Skeletal muscle tissue (tissue), 4 donors: Measurements from ENCODE around the gene EIF5A. TPM values are rescaled to one million over a fixed set of nuclear protein-coding genes. Genes with fewer than 3 reads are reported as not detected.
"Not testable (repeated sequence)": the region's sequence is repeated elsewhere in the genome, so short reads cannot be mapped to it uniquely, and the experiment has no call there.

ENCODE experiments used
- H3K27ac ChIP-seq: one replicate; pipeline ENCODE4 v1.7.0; 2013; ENCODE audit warnings: mild to moderate bottlenecking, low read depth, low read length, inconsistent platforms
- H3K27me3 ChIP-seq, 3 donors: one replicate each; pipeline ENCODE4 v1.7.0; 2013; ENCODE audit warnings: low read length in 3 of 3; ENCODE audit not compliant: control insufficient read depth in 3 of 3, insufficient read depth in 3 of 3
- H3K36me3 ChIP-seq, 3 donors: one replicate each; pipeline ENCODE4 v1.7.0; 2013; ENCODE audit warnings: low read length in 3 of 3; ENCODE audit not compliant: control insufficient read depth in 3 of 3, insufficient read depth in 3 of 3
- H3K4me1 ChIP-seq, 3 donors: one replicate each; pipeline ENCODE4 v1.7.0; 2013; ENCODE audit warnings: low read length in 3 of 3, mild to moderate bottlenecking in 3 of 3; ENCODE audit not compliant: control insufficient read depth in 3 of 3, insufficient read depth in 3 of 3
- H3K4me3 ChIP-seq, 3 donors: one replicate each; pipeline ENCODE4 v1.7.0; 2013; ENCODE audit warnings: low read length in 3 of 3
- H3K9ac ChIP-seq, 3 donors: one replicate each; pipeline ENCODE4 v1.7.0; 2013; ENCODE audit warnings: low read length in 3 of 3, mild to moderate bottlenecking in 3 of 3, moderate library complexity in 2 of 3, low read depth in 1 of 3
- H3K9me3 ChIP-seq, 3 donors: one replicate each; pipeline ENCODE4 v1.7.0; 2013; ENCODE audit warnings: low read length in 3 of 3; ENCODE audit not compliant: control insufficient read depth in 3 of 3
- total RNA-seq: library from RNA; depleted of rRNA; stranded (reverse); fragments of >200 nt; gene quantifications from one replicate; pipeline ENCODE4 v1.2.3, GENCODE V29; 2014
- donor health status: Osteomylitis.

Gene EIF5A
- total RNA-seq, 1 donor from 2014 or later, result 185 TPM

DNA sequence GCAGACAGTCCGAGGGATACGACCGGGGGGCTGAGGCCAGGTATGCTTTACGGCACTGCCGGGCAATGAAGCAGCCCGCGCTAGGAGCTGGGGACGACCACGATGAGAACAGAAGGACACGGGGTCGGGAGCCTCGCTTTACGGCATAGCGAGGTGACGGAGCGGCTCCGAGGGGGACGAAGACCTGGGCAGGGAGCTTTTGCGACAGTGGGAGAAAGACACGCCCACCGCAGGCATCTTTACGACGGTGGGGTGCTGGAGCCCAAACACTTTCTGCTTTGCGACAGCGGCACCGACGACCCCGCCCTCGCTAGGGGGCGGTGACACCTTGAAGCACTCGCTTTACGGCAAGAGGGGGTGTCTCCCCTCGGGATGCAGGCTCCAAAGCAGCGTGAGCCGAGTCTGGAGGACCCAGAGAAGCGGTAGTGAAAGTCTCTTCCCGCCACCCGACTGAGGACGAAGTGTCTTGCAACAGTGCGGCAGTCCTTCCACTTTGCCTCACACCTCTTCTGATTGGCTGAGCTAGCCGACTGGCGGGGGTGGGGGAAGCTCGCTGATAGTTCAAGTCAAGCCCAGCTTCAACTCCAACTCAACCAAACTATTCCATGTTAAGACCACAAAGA is 22.1 kb downstream of the EIF5A start:
- peak overlapping the region; percentile 78 to 91 (median 83) for H3K9ac ChIP-seq
- peaks cover 0 to 16% (median 1%) of the 10 kb centered on the region in 3 donors for H3K27me3 ChIP-seq
- H3K36me3 ChIP-seq, result peaks cover 19 to 24% (median 20%) of the 10 kb centered on the region in 3 donors
- H3K4me3 ChIP-seq, result peak overlapping the region; percentile 97 to 100 (median 99)
- peak overlapping the region; percentile 88 for H3K27ac ChIP-seq
- no peaks in the 10 kb centered on the region for H3K9me3 ChIP-seq
- H3K4me1 ChIP-seq, result peaks cover 25 to 29% (median 27%) of the 10 kb centered on the region in 3 donors

DNA sequence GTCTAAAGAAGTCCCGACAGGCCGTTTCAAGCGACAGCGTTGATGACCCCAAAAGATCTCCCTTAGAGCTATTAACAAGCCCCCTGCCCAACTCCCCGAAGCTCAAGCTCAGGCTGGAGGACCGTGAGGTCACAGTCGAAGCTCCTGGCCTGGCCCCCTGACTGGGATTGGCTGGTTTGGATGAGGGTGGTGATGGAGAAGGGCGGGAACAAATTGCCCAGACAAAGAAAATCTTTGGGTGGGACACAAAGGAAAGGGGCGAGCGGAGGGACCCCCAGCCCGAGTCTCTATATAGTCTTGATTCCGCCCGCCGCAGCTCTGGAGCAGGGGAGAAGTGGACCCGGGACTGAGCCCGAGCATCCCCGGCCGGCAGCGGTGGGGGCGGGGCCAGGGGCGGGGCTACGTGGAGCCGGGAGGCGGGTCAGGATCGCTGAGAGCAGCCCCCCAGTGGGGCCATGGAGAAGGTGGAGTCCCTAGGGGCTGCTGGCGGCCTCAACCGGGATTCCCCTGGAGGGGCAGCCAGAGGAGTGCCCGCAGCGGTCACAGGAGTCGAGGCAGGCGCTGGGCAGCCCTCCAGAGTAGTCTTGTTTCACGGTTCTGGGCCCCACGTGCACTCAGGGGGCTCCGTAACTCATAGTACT is 22.7 kb downstream of the EIF5A start:
- peaks cover 5 to 22% (median 5%) of the 10 kb centered on the region in 3 donors for H3K27me3 ChIP-seq
- peak overlapping the region; percentile 88 for H3K27ac ChIP-seq
- H3K4me3 ChIP-seq, result peak overlapping the region; percentile 97 to 100 (median 99)
- peaks cover 25 to 29% (median 27%) of the 10 kb centered on the region in 3 donors for H3K4me1 ChIP-seq
- no peaks in the 10 kb centered on the region for H3K9me3 ChIP-seq
- peaks cover 13 to 19% (median 15%) of the 10 kb centered on the region in 3 donors for H3K36me3 ChIP-seq
- H3K9ac ChIP-seq, result peak overlapping the region; percentile 78 to 91 (median 83)

DNA sequence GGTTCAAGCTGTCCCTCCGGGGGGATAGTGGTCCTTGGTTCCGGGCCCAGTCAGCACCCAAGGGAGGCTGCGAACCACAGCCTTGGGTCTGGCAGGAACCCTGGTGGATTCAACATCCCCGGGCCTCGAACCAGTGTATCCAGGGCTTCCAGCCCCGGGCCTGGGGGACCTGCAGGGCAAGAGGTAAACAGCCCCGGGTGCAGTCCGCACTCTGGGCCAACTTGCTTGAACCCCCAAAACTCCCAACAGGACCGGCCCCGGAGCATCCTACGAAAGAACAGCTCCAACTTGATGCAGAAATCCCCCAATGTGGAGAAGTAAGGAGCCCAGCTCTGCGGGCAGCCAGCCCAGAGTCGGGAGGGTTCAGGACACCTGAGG is 23.2 kb downstream of the EIF5A start:
- peak overlapping the region; percentile 58 to 100 (median 97) for H3K4me3 ChIP-seq
- H3K4me1 ChIP-seq, result peaks cover 25 to 29% (median 27%) of the 10 kb centered on the region in 3 donors
- peaks cover 9 to 27% (median 10%) of the 10 kb centered on the region in 3 donors for H3K27me3 ChIP-seq
- H3K9me3 ChIP-seq, result no peaks in the 10 kb centered on the region
- peak overlapping the region; percentile 88 for H3K27ac ChIP-seq
- H3K36me3 ChIP-seq, result peaks cover 10 to 15% (median 12%) of the 10 kb centered on the region in 3 donors
- peak overlapping the region in 2 of 3 donors; percentile 53 to 60 for H3K9ac ChIP-seq

DNA sequence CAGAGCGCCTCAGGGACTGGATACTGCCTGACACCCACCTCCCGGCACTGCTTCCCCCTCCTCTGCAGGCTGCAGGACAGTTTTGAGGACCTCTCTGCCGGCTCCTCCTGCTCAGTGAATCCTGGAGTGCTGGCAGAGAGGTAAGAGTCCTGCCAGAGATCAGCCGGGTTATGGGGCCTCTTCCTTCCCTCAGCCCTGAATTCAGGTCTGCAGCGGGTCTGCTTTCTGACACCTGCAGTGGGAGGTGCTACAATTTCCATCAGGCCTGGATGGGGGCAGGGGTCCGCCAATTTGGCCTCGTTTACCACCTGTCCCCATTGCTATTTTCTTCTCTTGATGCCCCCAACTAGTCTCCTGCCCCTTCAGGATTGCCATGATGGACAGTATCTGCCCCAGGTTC is 24.7 kb downstream of the EIF5A start:
- no peak overlapping the region for H3K9ac ChIP-seq
- no peaks in the 10 kb centered on the region for H3K9me3 ChIP-seq
- no peak overlapping the region for H3K4me3 ChIP-seq
- H3K36me3 ChIP-seq, result peaks cover 0 to 1% (median 0%) of the 10 kb centered on the region in 3 donors
- H3K27me3 ChIP-seq, result peaks cover 21 to 42% (median 21%) of the 10 kb centered on the region in 3 donors
- H3K27ac ChIP-seq, result no peak overlapping the region
- peaks cover 25 to 29% (median 25%) of the 10 kb centered on the region in 3 donors for H3K4me1 ChIP-seq

DNA sequence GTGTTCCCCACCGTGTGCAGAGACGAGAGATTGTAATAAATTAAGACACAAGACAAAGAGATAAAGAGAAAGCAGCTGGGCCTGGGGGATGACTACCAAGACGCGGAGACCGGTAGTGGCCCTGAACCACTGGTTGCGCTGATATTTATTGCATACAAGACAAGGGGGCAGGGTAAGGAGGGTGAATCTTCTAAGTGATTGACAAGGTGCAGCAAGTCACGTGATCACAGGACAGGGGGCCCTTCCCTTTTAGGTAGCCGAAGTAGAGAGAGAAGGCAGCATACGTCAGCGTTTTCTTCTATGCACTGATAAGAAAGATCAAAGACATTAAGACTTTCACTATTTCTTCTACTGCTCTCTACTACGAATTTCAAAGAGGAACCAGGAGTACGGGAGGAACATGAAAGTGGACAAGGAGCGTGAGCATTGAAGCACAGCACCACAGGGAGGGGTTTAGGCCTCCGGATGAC is 25.2 kb downstream of the EIF5A start:
- not testable (repeated sequence) for H3K36me3 ChIP-seq, H3K9ac ChIP-seq, H3K27ac ChIP-seq, H3K4me3 ChIP-seq, H3K9me3 ChIP-seq
- Histone ChIP-seq H3K4me1 (peaks cover 22 to 25% (median 23%) of the 10 kb centered on the region in 3 donors), H3K27me3 (peaks cover 24 to 44% (median 26%) of the 10 kb centered on the region in 3 donors)

DNA sequence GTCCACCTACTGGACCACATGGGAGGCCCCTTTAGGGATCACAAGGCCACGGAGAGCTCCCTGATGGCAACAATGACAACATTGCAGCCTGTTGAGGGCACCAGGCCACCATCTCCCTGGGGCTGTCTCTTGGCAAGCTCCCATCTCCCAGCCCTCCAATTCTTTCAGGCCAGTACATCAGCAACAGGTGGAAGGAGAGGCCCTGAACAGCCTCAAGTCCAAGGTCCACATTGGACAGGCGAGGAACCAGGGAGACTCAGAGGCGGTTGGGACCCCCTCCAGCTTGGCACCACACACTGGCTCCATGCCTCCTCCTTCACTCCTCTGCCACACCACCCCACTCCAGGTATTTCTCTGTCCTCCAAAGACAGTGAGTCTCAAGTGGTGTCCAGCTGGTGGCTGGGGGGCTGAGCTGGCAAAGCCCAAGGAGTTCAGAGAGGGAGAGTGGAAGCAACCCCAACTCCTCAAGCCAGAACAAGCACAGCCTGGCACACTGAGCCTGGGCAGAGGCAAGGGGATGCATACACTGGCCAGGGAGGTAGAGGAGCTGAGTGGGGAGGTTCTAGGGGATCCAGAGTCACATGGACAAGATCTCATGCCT is 27.6 kb downstream of the EIF5A start:
- no peaks in the 10 kb centered on the region for H3K36me3 ChIP-seq
- no peak overlapping the region for H3K27ac ChIP-seq
- H3K9ac ChIP-seq, result no peak overlapping the region
- H3K27me3 ChIP-seq, result peaks cover 26 to 44% (median 33%) of the 10 kb centered on the region in 3 donors
- H3K4me1 ChIP-seq, result peaks cover 5 to 7% (median 6%) of the 10 kb centered on the region in 3 donors
- no peak overlapping the region for H3K4me3 ChIP-seq
- no peaks in the 10 kb centered on the region for H3K9me3 ChIP-seq

DNA sequence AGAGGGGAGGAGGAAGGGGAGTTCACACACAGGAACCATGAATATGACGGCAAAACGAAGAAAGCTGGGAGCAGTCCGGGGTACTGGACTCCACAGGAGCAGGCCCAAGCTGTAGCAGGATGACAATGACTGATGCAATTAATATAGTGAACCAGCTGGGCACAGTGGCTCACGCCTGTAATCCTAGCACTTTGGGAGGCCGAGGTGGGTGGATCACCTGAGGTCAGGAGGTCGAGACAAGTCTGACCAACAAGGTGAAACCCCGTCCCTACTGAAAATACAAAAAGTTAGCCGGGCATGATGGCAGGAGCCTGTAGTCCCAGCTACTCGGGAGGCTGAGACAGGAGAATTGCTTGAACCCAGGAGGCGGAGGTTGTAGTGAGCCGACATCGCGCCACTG is 28.3 kb downstream of the EIF5A start:
- not testable (repeated sequence) for H3K9ac ChIP-seq, H3K4me1 ChIP-seq, H3K36me3 ChIP-seq, H3K27ac ChIP-seq, H3K9me3 ChIP-seq, H3K4me3 ChIP-seq
- peaks cover 26 to 47% (median 38%) of the 10 kb centered on the region in 3 donors for H3K27me3 ChIP-seq

DNA sequence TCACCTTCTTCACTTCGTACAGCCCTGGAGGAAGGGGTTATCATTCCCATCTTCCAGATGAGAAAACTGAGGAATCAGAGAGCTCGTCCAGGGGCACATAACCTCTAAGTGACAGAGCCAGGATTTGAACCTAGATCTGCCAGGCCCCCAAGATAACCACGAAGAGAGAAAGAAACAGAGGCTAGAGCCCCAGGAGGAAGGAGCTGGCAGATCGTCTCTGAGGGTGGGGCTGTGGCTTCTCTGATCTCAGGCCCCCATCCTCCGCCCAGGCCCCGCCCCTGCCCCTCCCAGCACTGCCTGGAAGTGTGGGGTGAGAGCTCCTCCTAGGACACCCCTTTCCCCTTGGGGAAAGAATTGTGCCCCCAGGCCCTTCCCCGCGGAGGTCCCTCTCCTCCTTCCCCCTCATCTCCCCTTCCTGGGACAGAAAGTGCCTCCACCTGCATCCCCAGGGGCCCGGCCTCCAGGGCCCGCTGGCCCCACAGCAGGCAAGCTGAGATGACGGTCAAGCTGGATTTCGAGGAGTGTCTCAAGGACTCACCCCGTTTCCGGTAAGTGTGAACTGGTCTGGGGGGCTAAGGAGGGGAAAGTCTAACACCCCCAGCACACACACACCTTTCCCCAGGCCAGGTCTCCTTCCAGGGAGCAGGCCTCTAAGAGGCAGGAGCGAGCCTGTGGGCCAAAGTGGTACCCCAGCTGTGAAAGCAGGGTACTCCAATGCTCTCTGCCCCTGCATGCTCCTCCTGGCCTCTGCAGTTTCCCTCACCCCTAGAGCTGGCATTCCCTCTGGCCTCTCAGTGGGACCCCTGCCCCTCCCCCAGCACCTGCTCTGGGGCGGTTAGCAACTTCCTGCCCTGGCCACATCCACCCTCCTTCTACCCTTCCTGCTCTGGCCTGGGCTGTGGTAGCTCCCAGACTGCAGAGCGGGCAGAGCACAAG is 29.1 kb downstream of the EIF5A start, which contains the start of gene ACAP1:
TSS of gene ACAP1 (plus strand) at position 290 of the 936 bp plus-strand sequence. CDS start at position 496, 206 bp downstream.
- Histone ChIP-seq H3K4me1 (no peaks in the 10 kb centered on the region), H3K9me3 (no peaks in the 10 kb centered on the region), H3K4me3 (peak within 1 kb of the TSS in 1 of 3 donors; percentile 20), H3K9ac (peak within 1 kb of the TSS in 2 of 3 donors; percentile 1 to 23), H3K36me3 (no peaks in the 10 kb centered on the region), H3K27me3 (peaks cover 28 to 49% (median 43%) of the 10 kb centered on the region in 3 donors), H3K27ac (no peak within 1 kb of the TSS)

DNA sequence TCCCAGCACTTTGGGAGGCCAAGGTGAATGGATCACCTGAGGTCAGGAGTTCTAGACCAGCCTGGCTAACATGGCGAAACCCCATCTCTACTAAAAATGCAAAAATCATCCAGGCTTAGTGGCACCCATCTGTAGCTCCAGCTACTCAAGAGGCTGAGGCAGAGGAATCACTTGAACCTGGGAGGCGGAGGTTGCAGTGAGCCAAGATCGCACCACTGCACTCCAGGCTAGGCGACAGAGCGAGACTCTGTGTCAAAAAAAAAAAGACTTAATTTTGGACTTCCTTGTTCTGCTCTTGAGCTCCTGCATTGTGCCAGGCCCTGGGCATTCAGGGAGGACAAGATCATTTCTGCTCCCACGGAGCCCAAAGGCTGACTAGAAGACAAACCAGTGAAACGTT is 30.2 kb downstream of the EIF5A start:
- H3K4me1 ChIP-seq, H3K36me3 ChIP-seq, H3K9ac ChIP-seq, H3K27ac ChIP-seq, H3K9me3 ChIP-seq, H3K4me3 ChIP-seq: not testable (repeated sequence)
- peaks cover 34 to 51% (median 50%) of the 10 kb centered on the region in 3 donors for H3K27me3 ChIP-seq
